Ectodermal cell (in vitro differentiated cells): ENCODE results near the gene CTNNA1.
"Not testable (repeated sequence)": the region's sequence is repeated elsewhere in the genome, so short reads cannot be mapped to it uniquely, and the experiment has no call there.

Source experiments
- H3K27ac ChIP-seq: 2 replicates; pipeline ENCODE4 v1.7.0; 2013; ENCODE audit warnings: mild to moderate bottlenecking, low read depth, low read length; ENCODE audit not compliant: insufficient read depth, poor library complexity, severe bottlenecking
- H3K27me3 ChIP-seq: 2 replicates; pipeline ENCODE4 v1.7.0; 2013; ENCODE audit warnings: mild to moderate bottlenecking, low read length; ENCODE audit not compliant: insufficient read depth, control insufficient read depth, poor library complexity, severe bottlenecking
- H3K36me3 ChIP-seq: one replicate; pipeline ENCODE4 v1.7.0; 2013; ENCODE audit warnings: low read length; ENCODE audit not compliant: control insufficient read depth, insufficient read depth
- H3K4me1 ChIP-seq: one replicate; pipeline ENCODE4 v1.7.0; 2013; ENCODE audit warnings: low read length; ENCODE audit not compliant: control insufficient read depth, insufficient read depth
- H3K4me3 ChIP-seq: 2 replicates; pipeline ENCODE4 v1.7.0; 2013; ENCODE audit warnings: low read depth, low read length, control low read depth; ENCODE audit not compliant: insufficient read depth
- H3K9me3 ChIP-seq: 2 replicates; pipeline ENCODE4 v1.7.0; 2013; ENCODE audit warnings: mild to moderate bottlenecking, low read length, moderate library complexity; ENCODE audit not compliant: control insufficient read depth
- WGBS, 2 experiments: methylation state at CpG; one replicate each; pipeline ENCODE4 v1.1.7; 2013; ENCODE audit warnings: missing lambda C conversion rate in 2 of 2; 5-methylcytosine and 5-hydroxymethylcytosine counted together

Gene CTNNA1

DNA sequence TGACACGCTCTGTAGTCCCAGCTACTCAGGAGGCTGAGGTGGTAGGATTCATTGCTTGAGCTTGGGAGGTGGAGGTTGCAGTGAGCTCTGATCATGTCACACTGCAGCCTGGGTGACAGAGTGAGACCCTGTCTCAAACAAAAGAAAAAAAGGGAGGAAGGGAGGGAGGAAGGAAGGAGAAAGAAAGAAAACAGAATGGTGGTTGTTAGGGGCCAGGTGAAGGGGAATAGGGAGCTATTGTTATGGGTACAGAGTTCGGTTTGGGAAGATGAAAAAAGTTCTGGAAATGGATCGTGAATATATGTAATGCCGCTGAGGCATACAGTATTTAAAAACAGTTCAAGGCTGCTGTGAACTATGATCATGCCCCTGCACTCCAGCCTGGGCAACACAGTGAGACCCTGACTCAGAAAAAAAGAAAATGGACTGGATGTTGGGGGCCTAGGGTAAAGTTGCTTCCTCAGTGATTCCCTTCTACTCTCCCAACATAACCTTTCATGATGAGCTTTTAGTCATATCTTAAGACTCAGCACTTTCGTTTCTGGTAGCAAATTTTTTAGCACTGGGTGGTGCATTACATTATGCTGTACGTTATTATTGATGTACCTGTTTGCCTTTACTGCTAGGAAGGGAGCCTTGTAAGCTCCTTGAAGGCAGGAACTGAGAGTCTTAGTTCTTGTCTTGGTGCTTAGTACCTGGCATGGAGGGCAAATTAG, 4.0 kb downstream of the CTNNA1 start:
- no peaks in the 10 kb centered on the region for H3K9me3 ChIP-seq
- H3K4me1 ChIP-seq = no peaks in the 10 kb centered on the region
- peaks cover 18% of the 10 kb centered on the region for H3K36me3 ChIP-seq
- WGBS, 2 experiments = 96% methylated on average over 6 of the region's 6 CpGs
- no peak overlapping the region for H3K27ac ChIP-seq
- no peaks in the 10 kb centered on the region for H3K27me3 ChIP-seq
- H3K4me3 ChIP-seq = no peak overlapping the region

DNA sequence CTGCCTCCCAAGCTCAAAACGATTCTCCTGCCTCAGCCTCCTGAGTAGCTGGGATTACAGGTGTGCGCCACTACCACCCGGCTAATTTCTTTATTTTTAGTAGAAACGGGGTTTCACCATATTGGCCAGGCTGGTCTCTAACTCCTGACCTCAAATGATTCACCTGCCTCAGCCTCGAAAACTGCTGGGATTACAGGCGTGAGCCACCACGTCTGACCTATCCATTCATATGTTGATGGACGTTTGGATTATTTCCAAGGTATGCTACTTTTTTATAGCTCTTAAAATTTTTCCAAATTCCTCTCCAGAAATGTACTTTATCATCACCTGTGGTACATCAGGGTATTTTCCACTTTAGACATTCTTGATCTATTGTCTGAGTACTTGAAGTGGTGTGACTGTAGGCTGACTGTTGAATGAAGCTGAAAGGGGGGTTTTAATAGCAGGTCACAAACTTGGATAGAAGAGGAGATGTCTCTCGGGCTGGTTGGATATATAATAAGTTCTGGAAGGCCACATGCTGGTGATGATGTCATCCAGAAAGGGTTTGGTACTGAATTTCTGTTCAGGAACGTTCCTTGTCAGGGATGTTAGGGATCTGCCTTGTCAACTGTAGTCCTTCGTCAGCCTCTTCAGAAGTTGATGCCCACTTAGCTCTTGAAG, 7.4 kb downstream of the CTNNA1 start:
- WGBS, 2 experiments = 90 to 91% methylated on average over 11 of the region's 11 CpGs
- no peak overlapping the region for H3K4me3 ChIP-seq
- no peaks in the 10 kb centered on the region for H3K27me3 ChIP-seq
- no peak overlapping the region for H3K27ac ChIP-seq
- H3K9me3 ChIP-seq = no peaks in the 10 kb centered on the region
- H3K36me3 ChIP-seq = peaks cover 18% of the 10 kb centered on the region
- H3K4me1 ChIP-seq = no peaks in the 10 kb centered on the region

DNA sequence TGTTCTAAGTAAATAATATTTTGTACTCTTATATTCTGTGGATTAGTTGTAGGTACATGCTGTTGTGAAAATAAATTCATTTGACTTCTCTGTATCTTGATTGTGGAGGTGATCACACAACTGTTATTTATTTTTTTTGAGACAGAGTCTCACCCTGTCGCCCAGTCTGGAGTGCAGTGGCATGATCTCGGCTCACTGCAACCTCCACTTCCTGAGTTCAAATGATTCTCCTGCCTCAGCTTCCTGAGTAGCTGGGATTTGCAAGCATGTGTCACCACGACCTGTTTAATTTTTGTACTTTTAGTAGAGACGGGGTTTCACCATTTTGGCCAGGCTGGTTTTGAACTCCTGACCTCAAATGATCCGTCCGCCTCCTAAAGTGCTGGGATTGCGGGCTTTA, 7.9 kb downstream of the CTNNA1 start:
- H3K27ac ChIP-seq, H3K27me3 ChIP-seq, H3K4me1 ChIP-seq, H3K4me3 ChIP-seq, H3K9me3 ChIP-seq: not testable (repeated sequence)
- H3K36me3 ChIP-seq = peaks cover 18% of the 10 kb centered on the region
- 93% methylated on average over 7 of the region's 7 CpGs for WGBS, 2 experiments

DNA sequence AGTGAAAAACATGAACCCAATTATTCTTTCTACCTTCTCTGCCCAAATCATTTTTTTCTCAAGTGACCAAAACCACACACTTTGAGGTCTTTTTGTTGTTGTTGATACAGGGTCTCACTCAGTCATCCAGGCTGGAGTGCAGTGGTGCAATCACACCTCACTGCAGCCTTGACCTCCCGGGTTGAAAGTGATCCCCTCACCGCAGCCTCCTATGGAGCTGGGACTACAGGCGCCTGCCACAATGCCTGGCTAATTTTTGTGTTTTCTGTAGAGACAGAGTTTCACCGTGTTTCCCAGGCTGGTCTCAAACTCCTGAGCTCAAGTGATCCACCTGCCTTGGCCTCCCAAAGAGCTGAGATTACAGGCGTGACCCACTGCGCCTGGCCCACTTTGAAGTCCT, 8.4 kb downstream of the CTNNA1 start:
- peaks cover 18% of the 10 kb centered on the region for H3K36me3 ChIP-seq
- H3K27me3 ChIP-seq, H3K27ac ChIP-seq, H3K4me3 ChIP-seq, H3K9me3 ChIP-seq, H3K4me1 ChIP-seq: not testable (repeated sequence)
- 81 to 85% methylated on average over 6 of the region's 6 CpGs for WGBS, 2 experiments

DNA sequence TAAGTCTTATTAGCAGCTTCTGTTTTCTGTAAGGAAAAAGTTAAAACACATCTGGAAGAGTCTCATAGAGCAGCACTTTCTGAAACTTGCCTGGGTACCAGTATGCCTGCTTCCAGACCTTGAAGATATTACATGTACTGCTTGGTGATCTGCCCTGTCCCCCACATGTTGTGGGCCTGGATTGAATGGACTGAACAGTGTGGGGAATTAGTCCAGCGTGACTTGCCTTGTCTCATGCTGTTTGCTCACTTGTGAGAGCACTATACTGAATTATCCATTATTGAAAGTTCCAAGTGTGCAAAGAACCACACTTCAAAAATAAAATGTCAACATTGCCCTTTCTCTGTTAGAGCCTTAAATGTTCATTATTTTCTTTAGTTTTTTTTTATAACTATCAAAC, 8.9 kb downstream of the CTNNA1 start:
- Histone ChIP-seq H3K9me3 (no peaks in the 10 kb centered on the region), H3K4me3 (no peak overlapping the region), H3K27ac (no peak overlapping the region), H3K4me1 (no peaks in the 10 kb centered on the region), H3K36me3 (peaks cover 16% of the 10 kb centered on the region), H3K27me3 (no peaks in the 10 kb centered on the region)
- WGBS, 2 experiments = 73 to 100% methylated on average over 1 of the region's 1 CpG

DNA sequence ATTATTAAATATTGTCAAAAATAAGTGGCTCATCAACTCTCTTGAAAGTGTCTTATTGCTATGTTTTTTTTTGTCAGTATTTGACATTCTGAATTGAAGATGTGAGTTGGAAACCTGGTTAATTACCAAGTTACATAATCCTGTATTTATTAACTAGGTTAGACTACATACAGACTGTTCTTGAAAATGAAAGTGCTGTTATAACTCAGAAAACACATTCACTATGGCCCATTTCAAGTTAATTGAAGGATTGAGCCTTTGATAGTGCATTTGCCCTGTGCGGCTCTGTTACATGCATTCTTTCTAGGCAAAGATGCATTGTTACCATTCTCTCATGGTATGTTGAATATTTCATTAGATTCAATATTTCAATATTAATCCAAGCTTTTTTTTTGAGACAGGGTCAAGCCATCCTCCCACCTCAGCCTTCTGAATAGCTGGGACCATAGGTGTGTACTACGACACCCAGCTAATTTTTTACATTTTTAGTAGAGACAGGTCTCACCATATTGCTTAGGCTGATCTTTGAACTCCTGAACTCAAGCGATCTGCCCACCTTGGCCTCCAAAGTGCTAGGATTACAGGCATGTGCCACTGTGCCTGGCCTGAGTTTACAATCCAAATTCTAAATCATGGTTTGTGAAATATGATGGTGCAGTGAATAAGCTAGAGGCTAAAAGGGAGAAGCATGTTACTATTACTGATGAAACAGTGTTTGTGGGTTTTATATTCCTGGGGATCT, 10.0 kb downstream of the CTNNA1 start:
- no peaks in the 10 kb centered on the region for H3K4me1 ChIP-seq
- H3K27ac ChIP-seq = no peak overlapping the region
- H3K36me3 ChIP-seq = peaks cover 8% of the 10 kb centered on the region
- WGBS, 2 experiments = 87 to 97% methylated on average over 3 of the region's 3 CpGs
- H3K27me3 ChIP-seq = no peaks in the 10 kb centered on the region
- H3K4me3 ChIP-seq = no peak overlapping the region
- no peaks in the 10 kb centered on the region for H3K9me3 ChIP-seq

DNA sequence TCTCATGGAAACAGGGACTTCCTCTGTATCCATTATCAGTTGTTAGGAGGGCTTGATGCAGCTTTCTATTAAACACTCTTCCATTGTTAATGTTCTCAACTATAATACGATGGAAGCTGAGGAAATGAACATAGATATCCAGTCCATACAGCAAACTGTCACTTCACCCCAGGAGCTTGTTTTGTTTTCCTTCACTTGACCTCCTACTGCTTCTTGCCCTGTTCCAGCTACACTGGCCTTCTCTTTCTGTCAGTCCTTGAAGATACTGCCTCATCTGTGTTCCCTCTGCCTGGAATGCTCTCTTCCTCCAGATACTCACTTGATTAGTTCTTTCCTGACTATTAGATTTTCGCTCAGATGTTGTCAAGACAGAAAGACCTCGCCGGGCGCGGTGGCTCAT, 17.1 kb downstream of the CTNNA1 start:
- no peak overlapping the region for H3K27ac ChIP-seq
- WGBS, 2 experiments = 86 to 88% methylated on average over 6 of the region's 6 CpGs
- H3K4me1 ChIP-seq = peaks cover 4% of the 10 kb centered on the region
- H3K9me3 ChIP-seq = no peaks in the 10 kb centered on the region
- no peak overlapping the region for H3K4me3 ChIP-seq
- no peaks in the 10 kb centered on the region for H3K27me3 ChIP-seq
- H3K36me3 ChIP-seq = no peaks in the 10 kb centered on the region

DNA sequence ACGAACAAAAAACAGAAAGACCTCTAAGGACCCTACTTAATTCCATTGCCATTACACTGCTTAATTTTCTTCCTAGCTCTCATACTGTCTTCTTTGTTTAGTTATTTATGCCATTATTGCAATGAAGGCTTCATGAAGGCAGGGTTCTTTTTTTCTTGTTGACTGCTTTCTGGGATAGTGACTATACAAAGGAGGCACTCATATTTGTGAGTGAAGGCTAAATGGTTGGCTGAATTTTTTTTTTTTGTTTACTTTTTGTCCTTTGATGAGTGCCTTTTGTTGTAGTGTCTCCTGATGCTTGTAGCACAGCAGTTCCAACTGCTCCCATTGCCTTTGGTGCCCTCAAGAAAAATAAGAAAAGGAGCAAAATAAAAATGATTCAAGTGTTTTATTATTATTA, 17.8 kb downstream of the CTNNA1 start:
- WGBS, 2 experiments = 44 to 90% methylated on average over 1 of the region's 1 CpG
- no peaks in the 10 kb centered on the region for H3K9me3 ChIP-seq
- peaks cover 4% of the 10 kb centered on the region for H3K4me1 ChIP-seq
- no peaks in the 10 kb centered on the region for H3K27me3 ChIP-seq
- no peak overlapping the region for H3K4me3 ChIP-seq
- H3K27ac ChIP-seq = no peak overlapping the region
- no peaks in the 10 kb centered on the region for H3K36me3 ChIP-seq

DNA sequence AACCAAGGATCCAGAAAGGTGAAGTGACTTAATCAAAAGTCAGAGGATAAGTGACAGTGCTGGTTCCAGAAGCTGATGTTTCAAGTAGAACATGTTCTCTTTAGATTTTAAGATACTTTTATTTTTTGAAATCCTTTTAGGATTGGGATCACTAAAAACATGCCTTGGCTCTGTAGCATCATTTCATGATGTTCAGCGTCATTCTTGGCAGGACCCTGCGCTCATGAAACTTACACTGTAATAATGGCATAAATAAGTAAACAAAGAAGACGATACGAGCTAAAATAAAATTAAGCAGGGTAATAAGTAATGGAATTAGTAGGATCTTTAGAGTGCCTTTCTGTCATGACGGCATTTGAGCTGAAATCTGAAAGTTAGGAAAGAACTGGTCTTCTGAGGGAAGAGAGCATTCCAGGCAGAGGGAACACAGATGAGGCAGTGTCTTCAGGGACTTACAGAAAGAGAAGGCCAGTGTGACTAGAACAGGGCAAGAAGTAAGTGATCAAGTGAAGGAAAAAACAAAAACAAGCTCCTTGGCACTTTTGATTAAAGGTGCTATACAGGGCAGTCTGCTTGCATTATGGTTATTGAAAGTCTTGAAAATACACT, 19.9 kb downstream of the CTNNA1 start:
- peaks cover 1% of the 10 kb centered on the region for H3K36me3 ChIP-seq
- WGBS, 2 experiments = 97 to 98% methylated on average over 5 of the region's 5 CpGs
- no peak overlapping the region for H3K27ac ChIP-seq
- H3K4me1 ChIP-seq = peaks cover 4% of the 10 kb centered on the region
- H3K9me3 ChIP-seq = no peaks in the 10 kb centered on the region
- H3K27me3 ChIP-seq = no peaks in the 10 kb centered on the region
- H3K4me3 ChIP-seq = no peak overlapping the region

DNA sequence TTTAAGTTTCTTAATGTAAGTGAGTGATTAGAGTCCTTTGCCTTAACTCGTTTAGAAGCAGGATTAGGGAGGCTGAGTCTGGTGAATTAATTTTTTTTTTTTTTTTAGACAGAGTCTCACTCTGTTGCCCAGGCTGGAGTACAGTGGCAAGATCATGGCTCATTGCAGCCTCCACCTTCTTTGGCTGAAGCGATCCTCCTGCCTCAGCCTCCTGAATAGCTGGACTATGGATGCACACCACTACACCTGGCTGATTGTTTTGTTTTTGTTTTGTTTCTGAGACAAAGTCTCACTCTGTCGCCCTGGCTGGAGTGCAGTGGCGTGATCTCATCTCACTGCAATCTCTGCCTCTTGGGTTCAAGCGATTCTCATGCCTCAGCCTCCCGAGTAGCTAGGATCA, 20.4 kb downstream of the CTNNA1 start:
- H3K27ac ChIP-seq, H3K9me3 ChIP-seq, H3K36me3 ChIP-seq, H3K4me1 ChIP-seq, H3K4me3 ChIP-seq, H3K27me3 ChIP-seq: not testable (repeated sequence)
- WGBS, 2 experiments = 94 to 95% methylated on average over 6 of the region's 6 CpGs
